GM21529 (cell line): Measurements from ENCODE around the gene GRM5.
A peak's percentile ranks its signal among the peaks of the same experiment; 100 is the strongest.

ENCODE experiments used
- ATAC-seq: cut with Tn5 transposase; IDR thresholded peaks from one replicate; pipeline ENCODE4 v1.9.1; 2021; ENCODE audit not compliant: unreplicated experiment

GRM5 gene

GRCh38 chr11:88620568-88621130 is 445.1 kb downstream of the GRM5 start:
- ATAC-seq, result no peak

DNA sequence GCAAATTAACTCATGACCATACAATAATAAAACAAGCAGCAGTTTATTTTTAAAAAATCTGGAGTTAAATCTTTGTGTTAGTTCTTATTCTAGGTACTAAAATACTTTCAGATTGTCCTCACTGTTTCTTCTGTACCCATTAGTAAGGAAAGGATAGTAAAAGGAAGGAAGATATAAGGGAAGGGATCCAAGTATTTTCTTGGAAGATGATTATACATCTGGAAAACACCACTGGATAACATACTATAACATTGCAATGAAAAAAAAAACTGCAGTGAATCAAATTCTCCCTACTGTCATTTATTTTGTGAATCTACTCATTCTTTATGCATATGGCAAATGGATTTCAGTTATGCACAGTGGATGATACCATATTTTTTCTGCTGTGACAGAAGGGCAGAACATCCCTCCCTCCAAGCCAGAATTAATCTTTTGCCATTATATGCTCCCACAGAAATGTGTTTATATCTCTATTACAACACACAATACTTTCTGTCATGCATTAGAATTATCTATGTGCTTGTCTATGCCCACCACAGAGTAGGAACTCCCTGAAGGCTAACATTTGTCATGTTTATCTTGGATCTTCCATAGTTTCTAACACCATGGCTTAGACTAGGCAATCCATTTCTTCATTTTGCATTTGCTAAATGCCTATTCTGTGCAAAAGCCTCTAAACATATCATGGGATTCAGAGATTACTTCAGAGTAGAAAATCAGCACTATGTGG is 446.0 kb downstream of the GRM5 start:
- no peak for ATAC-seq

DNA sequence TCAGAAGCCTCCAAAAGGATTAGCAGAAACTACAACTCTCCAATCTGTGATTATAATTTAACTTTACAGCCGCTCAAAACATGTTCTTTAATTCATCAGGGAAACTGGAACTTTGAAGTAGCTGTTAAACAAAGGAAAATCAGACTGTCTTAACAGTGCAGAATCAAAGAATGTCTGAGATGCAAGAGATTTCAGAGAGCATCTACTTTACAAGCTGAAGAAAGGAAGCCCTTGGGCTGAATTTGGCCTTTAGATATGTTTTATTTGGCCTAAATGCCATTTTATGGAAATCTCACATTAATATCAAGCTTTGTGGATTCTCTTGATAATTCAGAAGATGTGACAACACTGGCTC is 446.7 kb downstream of the GRM5 start:
- no peak for ATAC-seq

DNA sequence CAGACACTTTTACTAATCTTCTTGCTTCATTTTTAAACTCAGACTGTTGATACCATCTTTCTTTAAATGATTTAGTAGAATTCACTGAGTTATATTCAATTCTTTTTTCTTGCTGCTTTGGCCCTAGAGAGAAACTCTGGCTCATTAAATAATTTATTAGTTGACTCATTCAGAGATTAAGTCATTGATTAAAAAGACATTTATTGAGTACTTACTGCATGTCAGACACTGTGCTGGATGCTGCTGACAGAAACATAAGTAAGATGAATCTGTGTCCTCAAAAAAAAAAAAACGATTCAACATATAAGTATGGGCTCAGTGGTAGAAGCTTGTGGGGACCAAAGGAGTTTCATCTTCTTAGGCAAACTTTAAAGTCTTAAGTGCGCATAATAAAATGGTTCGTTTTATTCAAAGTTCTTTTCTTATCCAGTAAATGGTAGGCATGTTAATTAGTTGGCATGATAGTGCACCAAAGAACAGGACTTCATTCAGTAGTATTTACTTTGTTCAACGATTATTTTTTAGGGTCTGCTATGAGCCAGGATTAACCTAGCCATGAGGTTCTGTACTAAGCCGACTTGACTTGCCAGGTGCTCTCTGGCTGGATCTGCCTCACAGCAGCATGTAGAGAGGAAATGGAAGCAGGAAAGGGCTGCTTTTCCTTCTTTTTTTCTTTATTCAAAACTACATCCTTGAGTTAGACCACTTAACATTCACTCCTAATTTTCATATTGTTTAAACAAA is 447.3 kb downstream of the GRM5 start:
- no peak for ATAC-seq

DNA sequence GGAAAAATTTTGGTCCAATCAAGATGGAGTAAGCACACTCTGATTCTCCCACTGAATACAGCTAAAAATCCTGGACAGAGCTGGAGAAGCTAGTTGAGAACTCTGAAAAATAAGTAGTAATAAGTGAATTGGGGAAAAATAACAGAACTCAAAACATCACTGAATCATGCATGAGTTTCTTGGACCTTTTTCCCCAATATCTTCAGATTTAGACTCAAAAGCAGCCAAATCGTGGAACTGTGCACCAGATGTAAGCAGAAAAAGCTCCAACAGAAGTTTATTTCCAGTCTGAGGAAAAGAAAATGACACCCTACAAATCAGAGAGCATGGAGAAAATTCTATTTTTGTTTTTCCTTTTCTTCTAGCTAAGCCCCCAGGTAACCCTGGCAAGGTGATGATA is 448.6 kb downstream of the GRM5 start:
- no peak for ATAC-seq

GRCh38 chr11:88604260-88604659 is 461.5 kb downstream of the GRM5 start:
- ATAC-seq, result no peak

DNA sequence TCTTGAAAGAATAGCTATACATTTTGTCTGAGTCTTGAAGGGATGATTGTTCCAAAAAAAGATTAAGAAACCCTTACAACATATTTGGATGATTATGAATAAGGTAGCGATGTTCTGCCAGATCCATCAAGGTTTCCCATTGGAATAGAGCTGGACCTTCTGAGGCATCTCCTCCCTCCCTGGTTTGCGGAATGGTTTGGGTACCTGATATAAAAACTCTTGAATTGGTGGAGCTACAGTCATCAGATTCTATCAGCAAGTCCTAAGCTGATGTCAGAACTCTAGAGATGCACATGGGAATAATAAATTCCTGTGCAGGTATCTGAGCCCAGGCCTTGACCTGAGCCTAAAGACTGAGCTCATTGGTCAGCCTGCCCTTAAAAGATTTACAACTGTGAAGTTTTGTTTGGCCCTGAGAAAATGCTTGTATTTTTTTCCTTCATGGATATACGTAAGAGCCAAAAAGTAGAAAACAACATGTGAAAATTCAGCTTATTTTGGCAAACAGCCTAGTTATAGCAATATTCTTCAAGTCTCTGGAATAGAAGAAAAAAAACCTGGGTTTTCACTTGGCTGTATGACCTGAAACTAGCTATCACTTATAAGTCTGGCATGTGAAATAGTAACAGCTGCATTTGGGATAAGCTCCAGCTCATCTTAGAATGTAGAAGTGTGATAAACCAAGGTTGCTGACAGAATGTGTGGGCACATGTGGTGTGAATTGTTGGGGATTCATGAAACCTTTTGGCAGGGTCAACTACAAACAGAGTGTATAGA is 462.5 kb downstream of the GRM5 start:
- no peak for ATAC-seq

- ATAC-seq, result no peak
Observed at GRCh38 chr11:88597387-88597786, 468.4 kb downstream of the GRM5 start.

DNA sequence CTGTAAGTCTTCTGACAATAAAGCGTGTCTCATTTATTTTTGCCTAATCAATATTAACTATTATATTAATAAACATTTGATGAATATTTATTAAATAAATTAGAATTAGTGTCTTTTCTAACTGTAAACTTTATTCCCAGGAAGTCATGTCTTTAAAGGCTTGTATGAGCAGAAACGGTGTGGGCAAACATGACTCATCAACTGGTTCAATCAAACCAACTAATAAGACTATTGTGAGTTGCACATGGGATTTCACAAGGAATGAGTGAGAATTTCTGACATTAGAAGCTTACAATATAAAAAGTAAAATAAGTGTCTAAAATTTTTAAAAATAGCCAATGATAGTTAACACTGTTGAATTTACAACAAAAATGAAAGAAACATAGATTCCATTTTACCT is 469.0 kb downstream of the GRM5 start:
- no peak for ATAC-seq

DNA sequence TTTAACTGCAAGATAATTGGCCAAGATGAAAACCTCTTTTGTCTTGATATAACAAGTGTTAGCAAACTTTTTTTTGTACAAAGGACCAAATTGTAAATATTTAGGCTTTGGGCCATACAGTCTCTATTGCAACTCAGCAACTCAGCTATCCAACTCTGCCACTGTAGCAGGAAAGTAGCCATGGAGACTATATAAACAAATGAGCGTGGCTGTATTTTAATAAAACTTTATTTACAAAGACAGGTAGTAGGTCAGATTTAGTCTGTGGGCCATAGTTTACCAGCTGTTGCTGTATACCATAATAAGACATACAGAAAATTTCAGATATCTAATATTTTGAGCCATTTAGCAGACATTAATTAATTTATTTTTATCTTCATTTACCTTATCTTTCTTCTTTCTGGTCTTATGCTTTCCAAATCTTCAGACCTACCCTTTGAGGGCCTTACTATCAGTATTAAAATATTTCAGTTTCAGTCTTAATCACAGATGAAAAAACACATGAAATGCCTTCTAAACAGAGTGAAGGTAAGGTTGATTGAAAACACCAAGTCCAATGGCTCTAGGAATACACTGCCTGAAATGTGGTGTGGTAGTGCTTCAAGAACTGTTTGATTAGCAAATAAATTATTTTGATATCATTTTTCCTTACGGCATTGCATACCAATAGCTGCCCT is 471.4 kb downstream of the GRM5 start:
- no peak for ATAC-seq

- ATAC-seq, result no peak
Observed at GRCh38 chr11:88590361-88590760, 475.4 kb downstream of the GRM5 start.

DNA sequence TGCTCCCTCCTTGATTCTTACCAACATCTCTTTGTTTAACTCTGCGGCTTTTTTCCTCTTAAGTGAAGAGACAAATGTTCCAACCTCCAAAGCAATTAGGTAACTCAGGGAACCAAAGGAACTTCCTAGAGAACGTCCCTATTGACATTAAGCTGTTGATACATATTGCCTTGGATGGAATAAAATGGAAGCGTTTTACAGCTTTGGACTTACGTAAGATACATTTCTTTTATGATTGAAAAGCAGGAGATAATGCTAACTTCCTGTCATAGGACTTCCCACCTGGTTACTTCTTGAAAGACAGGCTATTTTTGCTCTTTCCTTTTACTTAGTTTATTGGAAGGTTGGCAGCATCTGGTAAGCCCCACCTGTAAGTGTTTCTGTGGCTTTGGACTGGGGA is 482.5 kb downstream of the GRM5 start:
- ATAC-seq, result no peak

GRCh38 chr11:88579466-88579865 is 486.3 kb downstream of the GRM5 start:
- no peak for ATAC-seq

DNA sequence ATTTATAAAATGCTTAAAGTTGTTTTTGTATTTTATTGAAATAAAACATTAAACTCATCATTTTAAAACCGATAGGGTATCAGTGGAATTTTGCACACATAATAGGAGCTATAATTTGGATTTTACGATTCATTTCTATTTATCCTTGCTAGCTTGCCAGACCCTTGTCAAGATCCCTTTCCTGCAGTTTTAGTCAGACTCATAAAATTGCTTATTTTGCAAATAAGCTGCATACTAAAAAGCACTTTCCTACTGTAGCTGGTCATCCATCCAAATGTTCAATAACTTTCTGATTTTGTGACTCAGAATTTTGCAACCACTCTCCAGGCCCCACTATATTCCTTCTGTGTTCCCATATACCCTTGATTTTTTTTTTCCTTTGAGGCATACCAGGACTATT is 489.0 kb downstream of the GRM5 start:
- ATAC-seq, result no peak

DNA sequence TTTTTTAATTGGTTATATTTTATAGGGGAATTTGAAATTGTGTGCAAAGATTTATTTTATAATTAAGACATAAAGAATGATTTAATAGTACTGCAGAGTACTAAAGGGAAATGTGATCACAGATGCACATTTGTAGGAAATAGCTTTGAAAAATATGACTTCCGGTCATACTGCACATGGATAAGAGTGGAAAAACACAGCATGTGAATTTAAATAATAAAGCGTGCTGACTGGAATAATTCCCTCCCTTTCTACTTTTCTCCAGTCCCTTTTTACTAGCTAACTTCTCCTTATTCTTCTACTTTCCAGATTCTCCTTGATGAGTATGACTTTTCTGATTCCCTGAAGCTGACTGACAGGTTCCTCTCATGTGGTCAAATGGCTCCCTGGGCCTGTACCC is 489.9 kb downstream of the GRM5 start:
- no peak for ATAC-seq

DNA sequence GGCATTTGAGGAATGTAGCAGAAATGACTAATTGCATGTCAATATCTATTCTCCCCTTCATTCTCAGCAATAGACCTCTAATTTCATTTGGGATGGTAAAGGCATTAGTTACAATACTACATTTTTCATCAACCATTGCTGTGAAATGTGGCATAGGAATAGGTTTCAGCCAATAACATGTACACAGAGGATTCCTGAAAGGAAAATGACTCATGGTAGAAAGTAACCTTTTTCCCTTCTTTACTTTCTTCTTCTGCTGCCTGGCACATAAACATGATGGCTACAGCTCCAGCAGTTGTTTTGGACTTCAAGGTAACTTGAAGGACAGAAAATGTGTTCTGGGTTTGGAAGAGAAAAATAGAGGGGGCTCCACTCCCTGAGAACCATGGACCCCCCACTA is 496.4 kb downstream of the GRM5 start:
- ATAC-seq, result no peak

- ATAC-seq, result no peak
Observed at GRCh38 chr11:88555829-88556202, 510.0 kb downstream of the GRM5 start.

DNA sequence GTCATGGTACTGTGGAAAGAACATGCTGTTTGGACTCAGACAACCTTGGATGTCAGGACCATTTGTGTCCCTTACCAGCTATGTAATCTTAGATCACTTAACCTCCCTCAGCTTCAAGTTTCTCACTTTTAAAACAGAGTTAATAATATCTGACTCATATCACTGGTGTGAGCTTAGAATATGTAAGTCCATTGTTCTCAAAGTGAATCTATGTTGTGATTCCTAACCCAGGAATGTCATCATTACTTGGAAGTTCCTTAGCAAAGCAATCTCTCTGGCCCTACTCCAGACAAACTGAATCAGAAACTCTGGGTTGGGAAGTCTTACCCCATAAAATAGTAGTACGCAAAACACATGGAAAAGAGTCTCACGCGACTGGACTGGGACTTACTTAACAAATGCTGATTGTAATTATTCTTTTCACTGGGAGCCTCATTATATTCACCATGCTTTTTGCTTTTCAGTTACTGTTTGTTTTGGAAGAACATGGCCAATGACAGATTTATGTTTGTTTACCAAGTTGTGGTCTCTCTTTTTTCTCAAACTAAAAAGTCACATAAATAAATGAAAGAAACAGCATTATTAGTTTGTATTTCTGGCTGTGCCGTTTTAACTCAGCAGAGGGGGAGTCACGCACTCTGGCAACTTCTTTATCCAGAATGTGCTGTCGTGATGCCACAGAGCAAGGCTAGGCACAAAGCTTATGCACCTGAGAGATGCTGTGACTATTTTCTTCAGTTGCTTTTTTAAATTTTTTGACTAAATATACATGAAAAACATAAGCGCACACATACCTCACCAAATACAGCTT is 510.6 kb downstream of the GRM5 start:
- ATAC-seq, result no peak

DNA sequence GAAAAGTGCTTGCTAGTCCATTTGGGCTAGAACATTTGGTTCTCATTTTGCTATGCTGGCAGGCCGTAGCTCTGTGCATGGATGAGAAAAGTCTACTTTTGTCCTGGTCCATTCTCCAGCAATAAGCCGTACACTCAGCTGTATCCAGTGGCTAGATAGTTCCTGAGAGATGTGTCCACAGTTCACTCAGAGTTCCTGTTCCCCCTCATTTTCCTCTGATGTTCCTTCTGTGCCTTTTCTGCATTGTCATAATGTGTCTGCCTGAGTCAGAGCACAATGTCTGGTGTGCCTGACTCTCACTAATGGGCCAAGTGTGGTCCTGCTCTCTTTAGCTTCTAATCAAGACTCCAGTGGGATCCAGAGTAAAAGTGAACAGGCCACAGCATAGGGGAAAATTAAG is 512.6 kb downstream of the GRM5 start:
- ATAC-seq, result no peak

DNA sequence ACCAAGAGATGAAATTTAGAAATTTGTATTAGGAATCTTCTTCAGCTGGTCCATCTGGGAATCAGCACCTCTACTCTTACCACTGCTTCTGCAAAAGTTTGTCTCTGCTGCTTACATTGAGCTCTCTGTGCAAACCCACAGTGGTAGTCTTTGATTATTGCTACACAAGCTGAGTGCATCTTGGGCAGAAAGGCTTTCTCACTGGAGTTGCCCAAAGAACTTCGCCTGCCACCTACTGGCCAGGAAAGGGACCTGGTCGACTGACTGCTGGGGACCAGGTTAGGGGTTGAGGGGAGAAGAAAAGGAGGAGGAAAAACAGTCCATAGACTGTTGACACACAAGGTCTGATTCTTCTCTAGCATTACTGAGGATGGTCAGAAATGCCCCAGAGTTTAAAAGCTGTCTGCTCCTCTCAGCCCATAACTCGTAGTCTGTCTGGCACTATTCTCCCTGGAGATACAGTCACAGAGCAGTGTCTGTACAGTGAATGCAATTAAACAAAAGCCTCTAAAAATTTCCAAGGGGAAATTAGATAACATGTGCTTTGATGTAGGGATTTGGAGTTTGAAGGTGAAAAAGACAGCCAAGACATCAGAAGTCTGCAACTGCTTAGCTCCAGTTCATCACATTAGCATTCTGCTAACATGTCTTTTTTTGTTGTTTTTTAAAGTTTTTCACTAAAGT is 513.3 kb downstream of the GRM5 start:
- ATAC-seq, result peak; percentile 98
